ACC112 (cell line): ENCODE data around the gene MDN1.

ENCODE experiments used
- H2AFZ ChIP-seq: fragments of 200-600 bp; sonication (generic); one replicate; pipeline ENCODE4 v1.6.0; 2017; ENCODE audit warnings: antibody characterized with exemption, low read length; ENCODE audit not compliant: unreplicated experiment
- H3K27ac ChIP-seq: fragments of 200-600 bp; sonication (generic); 2 replicates; pipeline ENCODE4 v1.5.1; 2014; ENCODE audit warnings: low read depth, mild to moderate bottlenecking, antibody characterized with exemption, low read length, moderate library complexity
- H3K27me3 ChIP-seq: fragments of 200-600 bp; sonication (generic); 2 replicates; pipeline ENCODE4 v1.6.1; 2014; ENCODE audit warnings: mild to moderate bottlenecking, antibody characterized with exemption, low read length, moderate library complexity, mixed read lengths; ENCODE audit not compliant: insufficient read depth
- H3K36me3 ChIP-seq: fragments of 200-600 bp; sonication (generic); 2 replicates; pipeline ENCODE4 v1.6.1; 2016; ENCODE audit warnings: mild to moderate bottlenecking, antibody characterized with exemption, low read length, moderate library complexity, mixed read lengths; ENCODE audit not compliant: insufficient read depth
- H3K4me1 ChIP-seq: fragments of 200-600 bp; sonication (generic); one replicate; pipeline ENCODE4 v1.6.1; 2016; ENCODE audit warnings: low read length, mixed read lengths; ENCODE audit not compliant: insufficient read depth, unreplicated experiment, control insufficient read depth
- H3K4me3 ChIP-seq: fragments of 200-600 bp; sonication (generic); 2 replicates; pipeline ENCODE4 v1.5.1; 2014; ENCODE audit warnings: mild to moderate bottlenecking, low read depth, low read length
- H3K79me2 ChIP-seq: fragments of 200-600 bp; sonication (generic); one replicate; pipeline ENCODE4 v1.6.0; 2016; ENCODE audit warnings: low read length; ENCODE audit not compliant: control insufficient read depth, unreplicated experiment, insufficient read depth

MDN1 gene

DNA sequence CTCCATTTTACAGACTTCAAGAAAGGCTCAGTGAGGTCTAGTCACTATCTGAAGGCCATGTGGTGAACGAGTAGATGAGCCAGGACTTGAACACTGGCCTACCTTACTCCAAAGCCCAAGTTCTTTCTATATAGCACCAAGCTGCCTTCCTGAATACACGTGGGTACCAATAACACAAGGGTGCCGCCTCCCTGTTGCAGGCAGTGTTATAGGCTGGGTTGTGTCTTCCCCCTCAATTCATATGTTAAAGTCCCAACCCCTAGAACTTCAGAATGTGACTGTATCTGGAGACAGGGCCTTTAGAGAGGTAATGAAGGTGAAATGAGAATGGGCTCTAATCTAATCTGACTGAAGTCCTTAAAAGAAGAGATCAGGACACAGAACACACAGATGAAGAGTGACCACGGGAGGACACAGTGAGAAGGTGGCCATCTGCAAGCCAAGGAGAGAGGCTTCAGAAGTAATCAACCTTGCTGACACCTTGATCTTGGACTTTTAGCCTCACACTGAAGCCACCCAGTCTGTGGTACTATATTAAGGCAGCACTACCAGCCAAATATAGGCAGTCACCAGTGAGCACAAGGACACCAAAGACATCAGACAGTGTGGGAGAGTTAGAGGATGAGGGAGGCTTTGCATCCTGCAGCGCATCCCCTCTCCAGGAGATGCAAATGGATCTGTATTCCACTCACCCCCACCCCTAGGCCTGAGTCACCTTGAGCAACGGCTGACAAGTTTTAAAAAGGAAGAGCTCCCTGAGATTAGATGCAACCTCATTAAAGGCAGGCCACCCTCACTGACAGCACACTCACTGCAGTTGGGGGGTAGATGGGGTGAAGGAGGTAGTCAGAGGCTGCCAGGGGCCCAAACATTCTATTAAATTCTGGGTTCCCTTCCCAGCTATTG is 140.1 kb downstream of the MDN1 start:
- Histone ChIP-seq H3K36me3 (peaks cover 25% of the 10 kb centered on the region), H3K4me3 (no peak overlapping the region), H3K4me1 (no peaks in the 10 kb centered on the region), H3K79me2 (no peaks in the 10 kb centered on the region), H3K27me3 (no peaks in the 10 kb centered on the region), H3K27ac (no peak overlapping the region), H2AFZ (no peak overlapping the region)

DNA sequence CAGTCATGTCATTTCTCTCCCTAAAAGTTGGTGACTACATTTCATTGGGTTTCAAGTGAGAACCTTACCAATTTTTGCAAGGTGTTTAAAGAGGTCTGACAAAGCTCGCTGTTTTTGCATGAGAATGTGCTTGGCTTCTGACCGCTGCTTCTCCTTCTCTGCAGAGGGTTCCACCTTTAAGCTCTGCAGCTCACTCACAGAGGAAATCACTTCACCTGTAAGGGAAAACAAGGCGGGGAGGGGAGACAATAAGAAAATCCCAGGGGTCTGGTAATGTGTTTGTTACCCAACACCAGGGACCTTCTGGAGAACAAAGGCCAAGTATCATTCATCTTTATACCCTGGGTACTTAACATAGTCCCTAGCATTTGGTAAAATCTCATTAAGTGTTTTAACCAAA is 141.1 kb downstream of the MDN1 start:
- Histone ChIP-seq H3K4me1 (no peaks in the 10 kb centered on the region), H3K36me3 (peaks cover 27% of the 10 kb centered on the region), H3K4me3 (no peak overlapping the region), H2AFZ (no peak overlapping the region), H3K79me2 (no peaks in the 10 kb centered on the region), H3K27me3 (no peaks in the 10 kb centered on the region), H3K27ac (no peak overlapping the region)

DNA sequence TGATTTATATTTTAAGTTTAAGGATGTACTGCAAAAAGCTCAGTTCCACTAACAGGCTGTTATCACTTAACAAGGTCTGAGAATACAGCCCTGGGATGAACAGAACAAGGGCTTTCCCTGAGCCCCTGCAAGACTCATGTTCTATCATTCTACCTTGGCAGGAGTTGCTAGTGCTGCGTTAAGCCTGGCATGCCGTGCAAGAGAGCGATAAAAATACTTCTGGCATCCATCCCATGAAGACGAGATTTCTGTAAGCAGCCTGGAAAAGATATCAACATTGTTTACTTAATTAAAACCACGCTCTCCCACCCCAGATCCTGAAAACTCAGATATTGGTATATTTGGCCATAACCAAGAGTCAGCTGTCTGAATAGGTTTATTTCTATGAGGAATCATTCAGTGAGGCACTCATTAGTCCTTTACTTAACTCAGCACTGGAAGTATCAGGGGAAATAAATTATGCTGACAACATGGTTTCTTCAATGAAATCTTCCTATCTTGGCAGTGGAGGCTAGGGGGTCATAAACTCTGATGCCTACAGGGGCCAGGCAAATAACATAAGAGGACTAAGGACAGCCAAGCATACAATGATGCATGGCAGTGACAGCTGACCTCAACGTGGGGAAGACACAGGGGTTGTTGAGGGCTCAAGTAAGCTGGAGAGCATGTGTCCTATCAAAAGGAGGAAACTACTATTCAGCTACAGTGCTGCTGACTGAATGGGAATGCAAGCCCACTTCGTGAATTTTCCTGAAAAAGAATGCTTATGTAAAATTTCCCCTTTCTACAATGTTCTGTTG is 143.4 kb downstream of the MDN1 start:
- no peaks in the 10 kb centered on the region for H3K4me1 ChIP-seq
- H3K36me3 ChIP-seq = peaks cover 27% of the 10 kb centered on the region
- no peak overlapping the region for H3K27ac ChIP-seq
- H3K27me3 ChIP-seq = no peaks in the 10 kb centered on the region
- no peak overlapping the region for H3K4me3 ChIP-seq
- no peaks in the 10 kb centered on the region for H3K79me2 ChIP-seq
- H2AFZ ChIP-seq = no peak overlapping the region

GRCh38 chr6:89670935-89671565 is 148.5 kb downstream of the MDN1 start:
- H3K36me3 ChIP-seq = peaks cover 38% of the 10 kb centered on the region

GRCh38 chr6:89669002-89669401 is 150.6 kb downstream of the MDN1 start:
- Histone ChIP-seq H3K4me1 (no peaks in the 10 kb centered on the region), H3K27me3 (no peaks in the 10 kb centered on the region), H3K79me2 (no peaks in the 10 kb centered on the region), H3K4me3 (no peak overlapping the region), H3K36me3 (peaks cover 33% of the 10 kb centered on the region), H2AFZ (no peak overlapping the region), H3K27ac (no peak overlapping the region)

More at GRCh38 chr6:89670935-89671565, 148.5 kb downstream of the MDN1 start:
- H3K79me2 ChIP-seq = no peaks in the 10 kb centered on the region
- H3K27me3 ChIP-seq = no peaks in the 10 kb centered on the region
- no peaks in the 10 kb centered on the region for H3K4me1 ChIP-seq
- no peak overlapping the region for H2AFZ ChIP-seq
- H3K27ac ChIP-seq = no peak overlapping the region
- H3K4me3 ChIP-seq = no peak overlapping the region

DNA sequence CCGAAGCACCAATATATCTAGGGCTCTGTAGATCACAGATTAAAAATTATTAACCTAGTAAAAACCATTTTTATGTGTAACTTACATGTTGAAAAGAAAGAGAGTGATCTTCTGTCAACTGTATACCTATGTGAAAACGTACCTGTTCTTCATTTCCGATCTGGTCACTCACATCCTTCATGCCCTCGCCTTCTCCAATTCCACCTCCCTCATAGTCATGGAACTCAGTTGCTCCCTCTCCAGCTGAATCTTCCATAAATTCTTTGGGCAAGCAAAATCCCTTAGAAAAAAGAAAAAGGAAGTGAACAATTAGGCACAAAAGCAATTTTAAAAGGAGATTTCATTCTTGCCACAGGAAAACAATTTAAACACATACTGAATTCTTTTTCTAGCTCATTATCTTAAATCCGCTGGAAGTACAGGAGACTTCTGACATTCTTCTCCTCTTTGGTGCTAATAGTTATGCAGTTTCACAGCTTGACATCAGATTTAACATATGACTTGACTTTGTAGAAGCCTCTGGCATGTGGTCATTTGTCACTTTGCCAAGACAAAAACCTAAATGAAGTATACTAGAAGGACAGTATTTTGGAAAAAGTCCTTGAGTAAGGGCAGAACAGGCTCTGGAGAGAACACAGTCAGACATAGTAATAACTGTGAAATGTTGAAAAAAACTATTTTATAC is 151.6 kb downstream of the MDN1 start:
- H3K36me3 ChIP-seq = peaks cover 31% of the 10 kb centered on the region
- no peak overlapping the region for H3K27ac ChIP-seq

GRCh38 chr6:89662659-89663223 is 156.9 kb downstream of the MDN1 start:
- no peak overlapping the region for H3K4me3 ChIP-seq
- peaks cover 26% of the 10 kb centered on the region for H3K36me3 ChIP-seq
- no peaks in the 10 kb centered on the region for H3K27me3 ChIP-seq

More for the DNA sequence above, 151.6 kb downstream of the MDN1 start:
- H3K79me2 ChIP-seq = no peaks in the 10 kb centered on the region
- no peak overlapping the region for H3K4me3 ChIP-seq
- no peaks in the 10 kb centered on the region for H3K27me3 ChIP-seq
- no peaks in the 10 kb centered on the region for H3K4me1 ChIP-seq
- no peak overlapping the region for H2AFZ ChIP-seq

GRCh38 chr6:89661559-89661958 is 158.0 kb downstream of the MDN1 start:
- H3K27me3 ChIP-seq = no peaks in the 10 kb centered on the region
- H3K4me1 ChIP-seq = no peaks in the 10 kb centered on the region
- no peaks in the 10 kb centered on the region for H3K79me2 ChIP-seq
- no peak overlapping the region for H3K4me3 ChIP-seq
- H3K27ac ChIP-seq = no peak overlapping the region
- H2AFZ ChIP-seq = no peak overlapping the region
- H3K36me3 ChIP-seq = peaks cover 19% of the 10 kb centered on the region

More at GRCh38 chr6:89662659-89663223, 156.9 kb downstream of the MDN1 start:
- Histone ChIP-seq H3K4me1 (no peaks in the 10 kb centered on the region), H3K79me2 (no peaks in the 10 kb centered on the region), H3K27ac (no peak overlapping the region), H2AFZ (no peak overlapping the region)

DNA sequence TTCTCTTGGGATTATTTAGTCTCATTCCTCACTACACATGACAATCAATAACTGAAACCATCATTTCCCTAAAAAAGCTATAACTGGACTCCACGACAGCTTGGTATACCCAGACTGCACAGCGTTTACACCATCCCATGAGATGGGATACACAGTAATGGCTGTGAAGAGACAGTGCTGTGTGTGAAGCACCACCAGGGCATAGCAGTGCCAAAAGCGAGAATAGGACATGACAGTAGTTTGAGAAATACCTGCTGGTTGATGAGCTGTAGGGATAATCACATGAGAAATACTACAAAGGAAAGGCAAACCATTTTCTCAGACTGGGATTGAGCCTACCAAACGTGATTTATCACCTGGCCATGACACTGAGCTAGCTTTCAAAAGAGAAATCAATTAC is 158.6 kb downstream of the MDN1 start:
- no peak overlapping the region for H3K27ac ChIP-seq
- H3K36me3 ChIP-seq = peaks cover 19% of the 10 kb centered on the region

More for the DNA sequence above, 158.6 kb downstream of the MDN1 start:
- Histone ChIP-seq H3K27me3 (no peaks in the 10 kb centered on the region), H3K79me2 (no peaks in the 10 kb centered on the region), H2AFZ (no peak overlapping the region), H3K4me1 (no peaks in the 10 kb centered on the region), H3K4me3 (no peak overlapping the region)
